Activated T-helper 1 cell treated with Interleukin-2 at 50 U/mL for 16 hours (primary cell): ENCODE results near the gene RPA3.

Source experiments
- DNase-seq: peaks from one replicate; pipeline ENCODE4 v3.0.0-alpha.2; 2020; ENCODE audit warnings: low read depth

RPA3 gene

GRCh38 chr7:7595451-7595850 is 123.0 kb downstream of the RPA3 start:
- DNase-seq: no peak
